Activated T-helper 2 cell treated with anti-CD3 and anti-CD28 coated beads, Interferon-gamma antibody, Interleukin-2, Interleukin-4, amounts not matched to agents 10 μg/mL and 5 μg/mL and 100 μg/mL, durations not matched to agents 14 hours and 24 hours and 36 hours (primary cell): Measurements from ENCODE around the gene DRD2. TPM values are rescaled to one million over a fixed set of nuclear protein-coding genes. Genes with fewer than 3 reads are reported as not detected.

Experiments used
- DNase-seq: peaks from one replicate; pipeline ENCODE4 v3.0.0; 2021; ENCODE audit warnings: low spot score
- H3K27ac Mint-ChIP-seq: one replicate; pipeline ENCODE4 v1.8.0; 2021; ENCODE audit warnings: mixed read lengths
- H3K27me3 Mint-ChIP-seq: one replicate; pipeline ENCODE4 v1.8.0; 2021; ENCODE audit warnings: low read depth, mixed read lengths
- H3K36me3 Mint-ChIP-seq: one replicate; pipeline ENCODE4 v1.8.0; 2021; ENCODE audit warnings: low read depth, mixed read lengths
- H3K4me1 Mint-ChIP-seq: one replicate; pipeline ENCODE4 v1.8.0; 2021; ENCODE audit warnings: low read depth, mixed read lengths
- H3K4me3 Mint-ChIP-seq: one replicate; pipeline ENCODE4 v1.8.0; 2021; ENCODE audit warnings: low read depth, mild to moderate bottlenecking, moderate library complexity, mixed read lengths
- H3K9me3 Mint-ChIP-seq: one replicate; pipeline ENCODE4 v1.8.0; 2021; ENCODE audit warnings: mixed read lengths
- intact Hi-C: fragments of 100-400 bp; cut with micrococcal nuclease; formaldehyde crosslinking; loops from one replicate; pipeline ENCODE4 v1.15.1; 2023
- total RNA-seq: library from RNA; stranded (reverse); gene quantifications from 2 replicates; pipeline ENCODE4 v1.2.3, GENCODE V29; 2022

Gene DRD2
- total RNA-seq, 1 donor from 2014 or later, result 0.18 TPM

- Mint-ChIP-seq H3K27ac (no peak overlapping the region), H3K4me3 (no peak overlapping the region), H3K9me3 (no peaks in the 10 kb centered on the region), H3K4me1 (peaks cover 4% of the 10 kb centered on the region), H3K27me3 (no peaks in the 10 kb centered on the region), H3K36me3 (no peaks in the 10 kb centered on the region)
- intact Hi-C loops, result no loop called here
- no peak for DNase-seq
Measured at GRCh38 chr11:113363996-113364641, 111.1 kb downstream of the DRD2 start.

DNA sequence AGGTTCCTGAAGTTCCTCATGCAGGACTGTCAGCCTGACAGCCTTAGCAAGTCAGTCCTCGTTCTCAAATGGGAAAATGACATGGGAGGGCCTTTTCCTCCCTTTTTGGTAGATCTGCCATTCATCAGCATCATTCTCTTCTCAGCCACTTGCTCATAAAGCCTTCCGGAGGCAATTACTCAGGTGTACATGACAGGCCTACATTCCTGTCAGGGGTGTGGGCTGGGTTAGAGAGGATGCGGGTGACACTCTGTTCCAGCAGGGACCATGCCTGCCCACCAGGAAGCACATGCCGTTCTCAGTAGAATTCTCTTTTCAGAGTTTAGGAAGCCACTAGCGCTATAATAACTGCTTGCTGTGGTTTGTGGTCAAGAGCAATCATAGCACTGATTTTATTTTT lies 111.8 kb downstream of the DRD2 start:
- intact Hi-C loops, result no loop called here
- H3K9me3 Mint-ChIP-seq, result no peaks in the 10 kb centered on the region
- no peak overlapping the region for H3K4me3 Mint-ChIP-seq
- H3K4me1 Mint-ChIP-seq, result peaks cover 4% of the 10 kb centered on the region
- no peaks in the 10 kb centered on the region for H3K27me3 Mint-ChIP-seq
- H3K36me3 Mint-ChIP-seq, result no peaks in the 10 kb centered on the region
- DNase-seq, result no peak
- H3K27ac Mint-ChIP-seq, result no peak overlapping the region

Other genes with a start within 250 kb of the DRD2 start
- 7.0 and 11.4 TPM in 2 replicates for gene TTC12, start 160.8 kb downstream of the DRD2 start, total RNA-seq
- 0.11 TPM in 1 of 2 replicates, not detected in the other for gene ANKK1, start 87.6 kb downstream of the DRD2 start, total RNA-seq
- 0.48 and 1.0 TPM in 2 replicates for gene TMPRSS5, start 230.9 kb upstream of the DRD2 start, total RNA-seq